ENCODE measurements around the gene PELI1. TPM values are rescaled to one million over a fixed set of nuclear protein-coding genes. Genes with fewer than 3 reads are reported as not detected.

PELI1 gene
- total and polyA plus RNA-seq, 8 donors: 5.5 to 15.9 (median 9.2) TPM

GRCh38 chr2:64145119-64145518 is 899 bp upstream of the PELI1 start:
- Histone ChIP-seq H3K4me3 (no peak overlapping the region), H3K4me1 (peaks cover 0 to 13% (median 7%) of the 10 kb centered on the region in 3 donors), H3K27ac (no peak overlapping the region), H3K27me3 (no peaks in the 10 kb centered on the region), H3K9me3 (no peaks in the 10 kb centered on the region), H3K36me3 (no peaks in the 10 kb centered on the region)
- FAIRE-seq (no peak), ATAC-seq (no peak), DNase-seq (no peak)
- 94% methylated on average over 7 of the region's 7 CpGs for WGBS, 2 donors
- intact Hi-C loops (cut with DNase I): loop anchor here in 1 of 3 donors (10.0 kb wide), 1 partner anchor 90 kb away; no protein-coding TSS in a partner anchor
- TF ChIP-seq, protein P1, sequence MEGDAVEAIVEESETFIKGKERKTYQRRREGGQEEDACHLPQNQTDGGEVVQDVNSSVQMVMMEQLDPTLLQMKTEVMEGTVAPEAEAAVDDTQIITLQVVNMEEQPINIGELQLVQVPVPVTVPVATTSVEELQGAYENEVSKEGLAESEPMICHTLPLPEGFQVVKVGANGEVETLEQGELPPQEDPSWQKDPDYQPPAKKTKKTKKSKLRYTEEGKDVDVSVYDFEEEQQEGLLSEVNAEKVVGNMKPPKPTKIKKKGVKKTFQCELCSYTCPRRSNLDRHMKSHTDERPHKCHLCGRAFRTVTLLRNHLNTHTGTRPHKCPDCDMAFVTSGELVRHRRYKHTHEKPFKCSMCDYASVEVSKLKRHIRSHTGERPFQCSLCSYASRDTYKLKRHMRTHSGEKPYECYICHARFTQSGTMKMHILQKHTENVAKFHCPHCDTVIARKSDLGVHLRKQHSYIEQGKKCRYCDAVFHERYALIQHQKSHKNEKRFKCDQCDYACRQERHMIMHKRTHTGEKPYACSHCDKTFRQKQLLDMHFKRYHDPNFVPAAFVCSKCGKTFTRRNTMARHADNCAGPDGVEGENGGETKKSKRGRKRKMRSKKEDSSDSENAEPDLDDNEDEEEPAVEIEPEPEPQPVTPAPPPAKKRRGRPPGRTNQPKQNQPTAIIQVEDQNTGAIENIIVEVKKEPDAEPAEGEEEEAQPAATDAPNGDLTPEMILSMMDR (IDR thresholded peaks at IDR 0.05): no peak

DNA sequence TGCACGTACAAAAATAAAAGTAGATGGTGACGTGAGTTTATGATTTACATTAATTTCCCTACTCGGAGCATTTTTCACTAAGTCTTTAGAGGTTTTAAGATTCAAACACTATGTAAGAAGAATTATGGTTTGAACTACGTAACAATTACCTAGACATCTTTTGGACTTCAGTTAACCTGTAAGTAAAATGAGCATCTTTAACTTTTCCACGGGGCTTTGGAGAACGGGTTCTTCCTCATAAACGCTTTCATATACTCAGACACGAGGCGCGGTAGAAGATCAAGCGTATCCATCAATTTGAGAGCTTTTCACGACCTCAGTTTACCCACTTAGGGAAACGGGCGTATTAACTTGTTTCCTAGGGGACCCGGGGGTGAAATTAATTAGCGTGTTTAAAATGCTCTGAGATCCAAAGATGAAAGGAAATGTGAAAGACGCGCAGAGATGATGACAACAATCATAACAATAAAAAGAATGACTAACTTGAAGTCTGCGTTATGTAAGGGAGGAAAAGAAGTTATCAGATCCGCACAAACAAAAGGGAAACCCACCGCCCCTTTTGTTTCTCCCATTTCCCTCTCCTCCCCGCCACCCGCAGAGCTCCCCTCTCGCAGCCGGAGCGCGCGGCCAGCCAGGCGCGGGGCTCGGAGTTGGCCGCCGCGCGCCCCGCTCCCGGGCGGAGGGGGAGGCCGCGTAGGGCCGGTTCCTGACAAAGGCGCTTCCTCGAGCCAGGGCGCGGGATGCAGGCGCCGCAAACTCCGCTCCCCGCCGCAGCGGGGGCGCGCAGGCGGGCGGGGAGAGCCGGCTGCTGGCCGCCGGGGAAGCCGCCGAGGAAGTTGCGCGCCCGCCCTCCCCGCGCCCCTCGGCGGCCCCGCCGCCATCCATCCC is 807 bp downstream of the PELI1 start:
- Histone ChIP-seq H3K36me3 (no peaks in the 10 kb centered on the region), H3K27ac (peak overlapping the region; percentile 89 to 98 (median 96)), H3K4me1 (peaks cover 0 to 14% (median 13%) of the 10 kb centered on the region in 3 donors), H3K4me3 (peak overlapping the region; percentile 78 to 97 (median 88)), H3K9me3 (no peaks in the 10 kb centered on the region), H3K27me3 (no peaks in the 10 kb centered on the region)
- ATAC-seq (peak; percentile 19 to 57 (median 38)), DNase-seq (peak in 4 of 6 donors; percentile 33 to 75 (median 42)), FAIRE-seq (no peak)
- intact Hi-C loops (cut with DNase I): loop anchor here in 1 of 3 donors (10.0 kb wide), 1 partner anchor 89 kb away; no protein-coding TSS in a partner anchor
- WGBS, 2 donors: 1% methylated on average over 45 to 69 of the region's 69 CpGs
- TF ChIP-seq, protein P1 (IDR thresholded peaks at IDR 0.05): no peak

DNA sequence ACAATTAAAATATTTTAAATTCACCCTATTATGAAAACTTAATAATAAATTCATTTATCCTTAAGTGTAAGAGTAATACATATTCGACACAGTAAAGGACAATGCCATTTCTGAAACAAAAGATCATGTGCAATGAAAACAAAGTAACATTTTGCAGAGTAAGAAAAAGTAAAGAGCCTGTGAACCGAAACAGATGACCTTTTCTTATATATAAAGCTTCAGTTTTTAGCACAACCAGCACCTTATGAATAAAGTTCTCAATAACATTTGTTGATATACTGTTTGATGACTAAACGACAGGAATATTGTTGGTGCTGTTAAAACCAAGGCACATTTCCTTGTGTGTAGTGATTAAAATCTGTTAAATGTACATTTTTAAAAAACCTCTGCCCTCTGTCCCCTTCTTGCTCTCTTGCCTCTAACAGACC is 1.5 kb downstream of the PELI1 start:
- Histone ChIP-seq H3K27ac (peak overlapping the region in 3 of 4 donors; percentile 89 to 98 (median 98)), H3K36me3 (no peaks in the 10 kb centered on the region), H3K9me3 (no peaks in the 10 kb centered on the region), H3K4me3 (peak overlapping the region; percentile 78 to 97 (median 88)), H3K4me1 (peaks cover 0 to 14% (median 13%) of the 10 kb centered on the region in 3 donors), H3K27me3 (no peaks in the 10 kb centered on the region)
- FAIRE-seq (no peak), DNase-seq (no peak), ATAC-seq (no peak)
- intact Hi-C loops (cut with DNase I): loop anchor here in 1 of 3 donors (10.0 kb wide), 1 partner anchor 88 kb away; no protein-coding TSS in a partner anchor
- TF ChIP-seq, protein P1 (IDR thresholded peaks at IDR 0.05): no peak
- 19 to 22% methylated on average over 3 of the region's 3 CpGs for WGBS, 2 donors

DNA sequence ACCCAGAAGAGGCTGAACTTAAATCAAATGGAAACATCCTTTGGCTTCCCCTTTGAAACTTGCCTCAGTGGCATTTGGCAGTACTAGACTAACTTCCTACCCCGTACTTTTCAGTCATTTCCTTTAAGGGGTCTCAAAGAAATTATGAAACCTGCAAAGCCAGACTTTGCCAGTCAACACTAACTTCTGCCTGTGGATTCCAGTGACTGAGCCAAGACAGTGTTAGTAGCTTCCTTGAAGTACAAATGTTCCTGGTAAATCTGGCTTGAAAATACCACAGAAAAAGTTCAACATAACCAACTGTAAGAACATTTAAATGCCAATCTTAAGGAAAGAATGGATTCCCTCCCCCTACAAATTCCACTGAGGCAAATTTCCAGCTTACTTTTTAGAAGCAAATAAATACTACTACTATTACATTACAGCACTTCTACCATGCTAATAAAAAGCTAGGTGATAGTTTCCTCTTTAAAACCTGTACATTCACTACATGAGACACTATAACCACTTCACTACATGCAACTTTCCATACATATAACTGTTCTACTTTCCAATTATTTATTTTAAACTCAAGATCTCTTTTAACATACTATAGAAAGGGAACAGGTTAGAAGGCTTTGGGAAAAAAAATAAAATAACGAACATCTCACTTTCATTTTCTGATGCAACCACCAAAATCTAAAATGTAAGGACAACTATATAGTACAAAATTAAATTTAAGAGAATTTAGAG is 2.4 kb downstream of the PELI1 start:
- TF ChIP-seq, protein P1 (IDR thresholded peaks at IDR 0.05): no peak
- Histone ChIP-seq H3K4me3 (peak overlapping the region in 2 of 4 donors; percentile 78 to 91), H3K27ac (peak overlapping the region in 2 of 4 donors; percentile 98), H3K27me3 (no peaks in the 10 kb centered on the region), H3K36me3 (no peaks in the 10 kb centered on the region), H3K9me3 (no peaks in the 10 kb centered on the region), H3K4me1 (peaks cover 0 to 14% (median 13%) of the 10 kb centered on the region in 3 donors)
- intact Hi-C loops (cut with DNase I): loop anchor here in 1 of 3 donors (10.0 kb wide), 1 partner anchor 87 kb away; no protein-coding TSS in a partner anchor
- WGBS, 2 donors: 30 to 46% methylated on average over 2 of the region's 2 CpGs
- no peak for FAIRE-seq
- no peak for DNase-seq
- ATAC-seq: no peak
